Bronchial epithelial cell (primary cell): ENCODE measurements around the gene MAPKBP1. TPM values are rescaled to one million over a fixed set of nuclear protein-coding genes. Genes with fewer than 3 reads are reported as not detected.

Experiments used
- DNase-seq: peaks from one replicate; pipeline ENCODE4 v3.0.0-alpha.2; 2010; ENCODE audit warnings: low read depth
- FAIRE-seq: peaks from 2 replicates; lab custom pipeline; 2011; peaks lifted over from hg19 to GRCh38; lab: Jason Lieb, UNC
- H3K27me3 ChIP-seq: 2 replicates; pipeline ENCODE4 v1.5.1; 2011; ENCODE audit warnings: low read length; ENCODE audit not compliant: control insufficient read depth, insufficient read depth
- H3K36me3 ChIP-seq: 2 replicates; pipeline ENCODE4 v1.5.1; 2011; ENCODE audit warnings: low read length; ENCODE audit not compliant: control insufficient read depth, insufficient read depth
- H3K4me3 ChIP-seq: 2 replicates; pipeline ENCODE4 v1.5.1; 2011; ENCODE audit warnings: mild to moderate bottlenecking, low read depth, low read length, control low read depth
- CTCF ChIP-seq: IDR thresholded peaks from 2 replicates; pipeline ENCODE4 v1.5.1; 2011; ENCODE audit warnings: mild to moderate bottlenecking, moderate library complexity, low read length, control low read depth, inconsistent platforms; ENCODE audit not compliant: insufficient read depth, severe bottlenecking
- total RNA-seq: library from RNA; depleted of rRNA; stranded (reverse); fragments of >200 nt; gene quantifications from 2 replicates; pipeline ENCODE4 v1.2.1, GENCODE V29; 2014

MAPKBP1 gene
- total RNA-seq, 1 donor from 2014 or later = 12.9 TPM

- Histone ChIP-seq H3K27me3 (no peaks in the 10 kb centered on the region), H3K4me3 (no peak overlapping the region), H3K36me3 (no peaks in the 10 kb centered on the region)
- DNase-seq (no peak), FAIRE-seq (no peak)
- no peak for TF ChIP-seq CTCF
Measured at GRCh38 chr15:41779662-41780157, 5.4 kb downstream of the MAPKBP1 start.

- no peak for FAIRE-seq
- TF ChIP-seq CTCF = no peak
- DNase-seq = no peak
- no peaks in the 10 kb centered on the region for H3K36me3 ChIP-seq
- H3K4me3 ChIP-seq = no peak overlapping the region
- no peaks in the 10 kb centered on the region for H3K27me3 ChIP-seq
Measured at GRCh38 chr15:41780266-41780665, 6.0 kb downstream of the MAPKBP1 start.

- Histone ChIP-seq H3K27me3 (no peaks in the 10 kb centered on the region), H3K4me3 (no peak overlapping the region), H3K36me3 (no peaks in the 10 kb centered on the region)
- DNase-seq (no peak), FAIRE-seq (no peak)
- TF ChIP-seq CTCF = no peak
Measured at GRCh38 chr15:41780727-41781126, 6.4 kb downstream of the MAPKBP1 start.

GRCh38 chr15:41782371-41783282 lies 8.3 kb downstream of the MAPKBP1 start:
- H3K27me3 ChIP-seq = no peaks in the 10 kb centered on the region
- no peak overlapping the region for H3K4me3 ChIP-seq
- FAIRE-seq (no peak), DNase-seq (no peak)
- H3K36me3 ChIP-seq = no peaks in the 10 kb centered on the region
- no peak for TF ChIP-seq CTCF

GRCh38 chr15:41783296-41783695 lies 9.0 kb downstream of the MAPKBP1 start:
- H3K4me3 ChIP-seq = no peak overlapping the region
- no peaks in the 10 kb centered on the region for H3K36me3 ChIP-seq
- FAIRE-seq = no peak
- TF ChIP-seq CTCF = no peak
- no peaks in the 10 kb centered on the region for H3K27me3 ChIP-seq
- DNase-seq = no peak

GRCh38 chr15:41788262-41788661 lies 14.0 kb downstream of the MAPKBP1 start:
- no peak overlapping the region for H3K4me3 ChIP-seq
- H3K36me3 ChIP-seq = peaks cover 3% of the 10 kb centered on the region
- DNase-seq (no peak), FAIRE-seq (no peak)
- H3K27me3 ChIP-seq = no peaks in the 10 kb centered on the region
- no peak for TF ChIP-seq CTCF
